ENCODE results near the gene CTNNBIP1. TPM values are rescaled to one million over a fixed set of nuclear protein-coding genes. Genes with fewer than 3 reads are reported as not detected.
A peak's percentile ranks its signal among the peaks of the same experiment; 100 is the strongest.

Gene CTNNBIP1
- total and polyA plus RNA-seq, 4 donors = 6.7 to 10.6 (median 9.6) TPM

GRCh38 chr1:9901148-9902059 lies 8.7 kb downstream of the CTNNBIP1 start:
- Histone ChIP-seq H3K4me1 (ENCODE audit: control insufficient read depth in 4 of 4, insufficient read depth in 4 of 4, low read length in 3 of 4) (peaks cover 9 to 27% (median 25%) of the 10 kb centered on the region in 4 donors), H3K9ac (ENCODE audit: low read depth in 1 of 2, low read length in 2 of 2) (no peak overlapping the region), H3K27me3 (ENCODE audit: control insufficient read depth in 4 of 4, insufficient read depth in 4 of 4, low read length in 3 of 4) (no peaks in the 10 kb centered on the region), H3K4me3 (ENCODE audit: low read depth in 1 of 3, low read length in 3 of 3) (no peak overlapping the region), H3K9me3 (ENCODE audit: control insufficient read depth in 4 of 4, low read length in 3 of 4) (no peaks in the 10 kb centered on the region), H3K27ac (ENCODE audit: low read depth in 1 of 2, low read length in 2 of 2) (peak overlapping the region; percentile 7 to 42), H3K36me3 (ENCODE audit: control insufficient read depth in 4 of 4, insufficient read depth in 3 of 4, low read depth in 1 of 4, low read length in 3 of 4) (no peaks in the 10 kb centered on the region)
- TF ChIP-seq CTCF (IDR thresholded peaks at IDR 0.05; ENCODE audit: low read depth, low read length, missing input control) (no peak), HNF4G (IDR thresholded peaks at IDR 0.05) (no peak), JUND (IDR thresholded peaks at IDR 0.05) (no peak), SP1 (IDR thresholded peaks at IDR 0.05) (peak; percentile 62), ATF3 (IDR thresholded peaks at IDR 0.05) (no peak), MAX (IDR thresholded peaks at IDR 0.05) (no peak), NR2F2 (IDR thresholded peaks at IDR 0.05) (no peak), HNF4A (conservative IDR thresholded peaks at IDR 0.05) (peak; percentile 32 to 57), RXRA (IDR thresholded peaks at IDR 0.05) (peak in 1 of 2 donors; percentile 54), FOXA1 (IDR thresholded peaks at IDR 0.05) (no peak), RAD21 (IDR thresholded peaks at IDR 0.05) (no peak), YY1 (IDR thresholded peaks at IDR 0.05) (no peak)
- DNase-seq (ENCODE audit: low spot score) = no peak
- WGBS = 67% methylated on average over 9 of the region's 9 CpGs

- peak overlapping the region in 1 of 3 donors; percentile 8 for H3K4me3 ChIP-seq (ENCODE audit: low read depth in 1 of 3, low read length in 3 of 3)
- peak overlapping the region; percentile 7 to 42 for H3K27ac ChIP-seq (ENCODE audit: low read depth in 1 of 2, low read length in 2 of 2)
- 40% methylated on average over 18 of the region's 18 CpGs for WGBS
Measured at GRCh38 chr1:9900142-9901043, 9.7 kb downstream of the CTNNBIP1 start.

More at GRCh38 chr1:9900142-9901043, 9.7 kb downstream of the CTNNBIP1 start:
- Histone ChIP-seq H3K27me3 (ENCODE audit: control insufficient read depth in 4 of 4, insufficient read depth in 4 of 4, low read length in 3 of 4) (no peaks in the 10 kb centered on the region), H3K9ac (ENCODE audit: low read depth in 1 of 2, low read length in 2 of 2) (no peak overlapping the region), H3K36me3 (ENCODE audit: control insufficient read depth in 4 of 4, insufficient read depth in 3 of 4, low read depth in 1 of 4, low read length in 3 of 4) (no peaks in the 10 kb centered on the region), H3K9me3 (ENCODE audit: control insufficient read depth in 4 of 4, low read length in 3 of 4) (no peaks in the 10 kb centered on the region), H3K4me1 (ENCODE audit: control insufficient read depth in 4 of 4, insufficient read depth in 4 of 4, low read length in 3 of 4) (peaks cover 9 to 27% (median 25%) of the 10 kb centered on the region in 4 donors)
- TF ChIP-seq RXRA (IDR thresholded peaks at IDR 0.05) (peak in 1 of 2 donors; percentile 42), HNF4G (IDR thresholded peaks at IDR 0.05) (peak; percentile 45), NR2F2 (IDR thresholded peaks at IDR 0.05) (no peak), TAF1 (conservative IDR thresholded peaks at IDR 0.05) (no peak), SP1 (IDR thresholded peaks at IDR 0.05) (peak; percentile 68), JUND (IDR thresholded peaks at IDR 0.05) (no peak), MAX (IDR thresholded peaks at IDR 0.05) (peak; percentile 74), HNF4A (conservative IDR thresholded peaks at IDR 0.05) (peak; percentile 59 to 64), YY1 (IDR thresholded peaks at IDR 0.05) (no peak), FOXA1 (IDR thresholded peaks at IDR 0.05) (peak; percentile 46), REST (IDR thresholded peaks at IDR 0.05) (peak; percentile 27), ATF3 (IDR thresholded peaks at IDR 0.05) (no peak), CTCF (IDR thresholded peaks at IDR 0.05; ENCODE audit: low read depth, low read length, missing input control) (no peak), FOXA2 (IDR thresholded peaks at IDR 0.05) (peak; percentile 31), RAD21 (IDR thresholded peaks at IDR 0.05) (peak in 1 of 2 donors; percentile 15), GABPA (IDR thresholded peaks at IDR 0.05 in 1 of 2, conservative IDR thresholded peaks at IDR 0.05 in 1 of 2) (peak in 1 of 2 donors; percentile 18), EGR1 (IDR thresholded peaks at IDR 0.05; ENCODE audit: low read depth in 2 of 2) (no peak)
- no peak for DNase-seq (ENCODE audit: low spot score)

All from liver (tissue), 9 donors.